ENCODE measurements around the gene LBHD2. TPM values are rescaled to one million over a fixed set of nuclear protein-coding genes. Genes with fewer than 3 reads are reported as not detected.
A peak's percentile ranks its signal among the peaks of the same experiment; 100 is the strongest.

LBHD2 gene
- total and polyA plus RNA-seq, 2 of the 13 experiments (the other 11 are each of a cell fraction or from before 2014, with no cell fraction given), result 0.67 to 1.00 TPM

GRCh38 chr14:103055695-103056094, 28.3 kb upstream of the LBHD2 start:
- peaks cover 5% of the 10 kb centered on the region; the same call in 1 of the 2 replicates for H4K20me1 ChIP-seq (ENCODE audit: insufficient read depth, low read length)
- H3K27ac ChIP-seq (ENCODE audit: extremely low read length, insufficient read depth, low read length), result peak overlapping the region; percentile 32
- intact Hi-C loops (cut with micrococcal nuclease; ENCODE audit: unreplicated experiment) (no loop called here), in situ Hi-C loops (cut with HindIII; ENCODE audit: extremely low pct_ligation_motif_present, low pct_unique_long_range_greater_than_20kb) (no loop called here)
- DNase-seq (ENCODE audit: low spot score) (no peak), ATAC-seq (no peak), FAIRE-seq (peak; percentile 28)
- no peaks in the 10 kb centered on the region for H3K27me3 ChIP-seq (ENCODE audit: control insufficient read depth in 1 of 2, insufficient read depth in 2 of 2, low read length in 2 of 2)
- peak overlapping the region; percentile 13; the same call in 1 of the 2 replicates for H3K9ac ChIP-seq (ENCODE audit: insufficient read depth, low read depth, low read length)
- POLR2A ChIA-PET, result no interaction called here
- CTCF ChIA-PET (ENCODE audit: low intra/inter-chr PET ratio, low total read pairs), result no interaction called here
- peak overlapping the region; percentile 76 for H3K4me2 ChIP-seq (ENCODE audit: low read depth, low read length)
- H3K9me3 ChIP-seq (ENCODE audit: low read length), result no peaks in the 10 kb centered on the region
- H3K36me3 ChIP-seq (replicated peaks in 1 of 2; ENCODE audit: control insufficient read depth in 1 of 2, insufficient read depth in 2 of 2, low read length in 2 of 2), result no peaks in the 10 kb centered on the region; a peak in 2 of 5 replicates
- no peak overlapping the region for H2AFZ ChIP-seq (ENCODE audit: low read length)
- H3K4me3 ChIP-seq (replicated peaks in 1 of 3; ENCODE audit: insufficient read depth in 1 of 3, low read depth in 2 of 3, low read length in 3 of 3), result peak overlapping the region; percentile 67 to 98 (median 91); a peak in 5 of 6 replicates
- H3K79me2 ChIP-seq (ENCODE audit: insufficient read depth, low read length), result peaks cover 36% of the 10 kb centered on the region
- BruUV-seq (replicated peaks), result TSS peak; percentile 80
- no peak for TF ChIP-seq SUZ12 (IDR thresholded peaks at IDR 0.05; ENCODE audit: low read depth, low read length)
- no peak for TF ChIP-seq SP1 (IDR thresholded peaks at IDR 0.05)
- no peak for TF ChIP-seq SP1 (CRISPR knock-in tag; IDR thresholded peaks at IDR 0.05)
- 66% methylated on average over 8 of the region's 8 CpGs for WGBS (ENCODE audit: low lambda C conversion rate)
- H3K4me1 ChIP-seq (ENCODE audit: insufficient read depth, low read length), result peaks cover 42% of the 10 kb centered on the region

GRCh38 chr14:103056322-103057027, 27.5 kb upstream of the LBHD2 start:
- no TSS peak for BruUV-seq (replicated peaks)
- Histone ChIP-seq H3K9me3 (ENCODE audit: low read length) (no peaks in the 10 kb centered on the region), H3K9ac (ENCODE audit: insufficient read depth, low read depth, low read length) (peak overlapping the region; percentile 73), H3K79me2 (ENCODE audit: insufficient read depth, low read length) (peaks cover 32% of the 10 kb centered on the region), H3K27ac (ENCODE audit: extremely low read length, insufficient read depth, low read length) (peak overlapping the region; percentile 63), H3K4me3 (replicated peaks in 1 of 3; ENCODE audit: insufficient read depth in 1 of 3, low read depth in 2 of 3, low read length in 3 of 3) (peak overlapping the region; percentile 67 to 98 (median 91)), H2AFZ (ENCODE audit: low read length) (no peak overlapping the region), H3K36me3 (replicated peaks in 1 of 2; ENCODE audit: control insufficient read depth in 1 of 2, insufficient read depth in 2 of 2, low read length in 2 of 2) (no peaks in the 10 kb centered on the region; a peak in 2 of 5 replicates), H3K4me1 (ENCODE audit: insufficient read depth, low read length) (peaks cover 37% of the 10 kb centered on the region), H4K20me1 (ENCODE audit: insufficient read depth, low read length) (peaks cover 5% of the 10 kb centered on the region; the same call in 1 of the 2 replicates), H3K4me2 (ENCODE audit: low read depth, low read length) (peak overlapping the region; percentile 76), H3K27me3 (ENCODE audit: control insufficient read depth in 1 of 2, insufficient read depth in 2 of 2, low read length in 2 of 2) (no peaks in the 10 kb centered on the region)
- 4% methylated on average over 29 of the region's 50 CpGs for WGBS (ENCODE audit: low lambda C conversion rate)
- FAIRE-seq (no peak), ATAC-seq (peak; percentile 6; the same call in 2 of the 3 replicates), DNase-seq (ENCODE audit: low spot score) (no peak)
- intact Hi-C loops (cut with micrococcal nuclease; ENCODE audit: unreplicated experiment), result no loop called here
- ChIA-PET POLR2A (interaction anchor here (0.6 to 1.3 kb wide), 2 partner anchors 44 to 69 kb away, joined by 4 read pairs; no protein-coding TSS in a partner anchor), CTCF (ENCODE audit: low intra/inter-chr PET ratio, low total read pairs) (no interaction called here)
- in situ Hi-C loops (cut with HindIII; ENCODE audit: extremely low pct_ligation_motif_present, low pct_unique_long_range_greater_than_20kb), result no loop called here
- no peak for TF ChIP-seq EEA1 (CRISPR knock-in tag; IDR thresholded peaks at IDR 0.05; ENCODE audit: borderline replicate concordance)
- TF ChIP-seq MAX (IDR thresholded peaks at IDR 0.05), result peak; percentile 9; the same call in 1 of the 2 replicates
- TF ChIP-seq PHF8 (CRISPR knock-in tag; IDR thresholded peaks at IDR 0.05), result 0 out of 2 replicates have a peak, but pooled peaks have one; percentile 8
- TF ChIP-seq MED13 (CRISPR knock-in tag; IDR thresholded peaks at IDR 0.05), result no peak
- TF ChIP-seq HDAC1 (CRISPR knock-in tag; IDR thresholded peaks at IDR 0.05), result 0 out of 2 replicates have a peak, but pooled peaks have one; percentile 19
- 0 out of 2 replicates have a peak, but pooled peaks have one; percentile 24 for TF ChIP-seq IRF9 (CRISPR knock-in tag; IDR thresholded peaks at IDR 0.05; ENCODE audit: borderline replicate concordance)
- TF ChIP-seq HOXA3 (CRISPR knock-in tag; IDR thresholded peaks at IDR 0.05), result peak; percentile 33; the same call in 1 of the 2 replicates
- no peak for TF ChIP-seq ARID2 (CRISPR knock-in tag; IDR thresholded peaks at IDR 0.05; ENCODE audit: borderline replicate concordance)
- 0 out of 2 replicates have a peak, but pooled peaks have one; percentile 21 for TF ChIP-seq KDM2A (CRISPR knock-in tag; IDR thresholded peaks at IDR 0.05; ENCODE audit: borderline replicate concordance, low read depth)
- no peak for TF ChIP-seq IRX3 (CRISPR knock-in tag; IDR thresholded peaks at IDR 0.05; ENCODE audit: borderline replicate concordance, low read depth)
- no peak for TF ChIP-seq MTF1 (CRISPR knock-in tag; IDR thresholded peaks at IDR 0.05)
- TF ChIP-seq ZNF850 (CRISPR knock-in tag; conservative IDR thresholded peaks at IDR 0.05), result no peak
- TF ChIP-seq NONO (IDR thresholded peaks at IDR 0.05), result no peak
- TF ChIP-seq NONO (CRISPR knock-in tag; conservative IDR thresholded peaks at IDR 0.05), result 0 out of 2 replicates have a peak, but pooled peaks have one; percentile 23
- TF ChIP-seq SP2 (CRISPR knock-in tag; IDR thresholded peaks at IDR 0.05), result peak; percentile 33; the same call in 1 of the 2 replicates
- TF ChIP-seq U2AF2 (IDR thresholded peaks at IDR 0.05; ENCODE audit: low read depth, low read length), result no peak
